ENCODE measurements around the gene SPTBN1.
"Not testable (repeated sequence)": the region's sequence is repeated elsewhere in the genome, so short reads cannot be mapped to it uniquely, and the experiment has no call there.

Gene SPTBN1

GRCh38 chr2:54470266-54470938, 14.3 kb downstream of the SPTBN1 start:
- CTCF ChIA-PET: no interaction called here

GRCh38 chr2:54471221-54471711, 15.1 kb downstream of the SPTBN1 start:
- Mint-ChIP-seq H3K4me1 (no peaks in the 10 kb centered on the region), H3K36me3 (no peaks in the 10 kb centered on the region), H3K4me3 (no peak overlapping the region), H3K27ac (no peak overlapping the region), H3K27me3 (peaks cover 6% of the 10 kb centered on the region), H3K9me3 (no peaks in the 10 kb centered on the region)
- CTCF ChIA-PET: no interaction called here
- DNase-seq: no peak

More at GRCh38 chr2:54470266-54470938, 14.3 kb downstream of the SPTBN1 start:
- DNase-seq: no peak
- Mint-ChIP-seq H3K36me3 (no peaks in the 10 kb centered on the region), H3K4me3 (no peak overlapping the region), H3K27ac (no peak overlapping the region), H3K4me1 (no peaks in the 10 kb centered on the region), H3K9me3 (no peaks in the 10 kb centered on the region), H3K27me3 (peaks cover 6% of the 10 kb centered on the region)

GRCh38 chr2:54473851-54474250, 17.7 kb downstream of the SPTBN1 start:
- no peaks in the 10 kb centered on the region for H3K9me3 Mint-ChIP-seq
- CTCF ChIA-PET: no interaction called here
- no peak for DNase-seq
- H3K36me3 Mint-ChIP-seq: no peaks in the 10 kb centered on the region
- H3K27ac Mint-ChIP-seq: no peak overlapping the region
- no peak overlapping the region for H3K4me3 Mint-ChIP-seq
- H3K27me3 Mint-ChIP-seq: peaks cover 11% of the 10 kb centered on the region
- H3K4me1 Mint-ChIP-seq: peaks cover 5% of the 10 kb centered on the region

GRCh38 chr2:54475285-54475684, 19.2 kb downstream of the SPTBN1 start:
- Mint-ChIP-seq H3K36me3 (no peaks in the 10 kb centered on the region), H3K27ac (no peak overlapping the region), H3K4me1 (peaks cover 5% of the 10 kb centered on the region), H3K9me3 (no peaks in the 10 kb centered on the region), H3K27me3 (peaks cover 4% of the 10 kb centered on the region), H3K4me3 (no peak overlapping the region)
- no peak for DNase-seq
- CTCF ChIA-PET: interaction anchor here (0.5 kb wide), 1 partner anchor 769 kb away, joined by 3 read pairs; no protein-coding TSS in a partner anchor

GRCh38 chr2:54475919-54476318, 19.8 kb downstream of the SPTBN1 start:
- CTCF ChIA-PET: no interaction called here
- H3K4me3 Mint-ChIP-seq: no peak overlapping the region
- no peak for DNase-seq
- H3K27me3 Mint-ChIP-seq: peaks cover 4% of the 10 kb centered on the region
- peaks cover 5% of the 10 kb centered on the region for H3K4me1 Mint-ChIP-seq
- H3K9me3 Mint-ChIP-seq: no peaks in the 10 kb centered on the region
- H3K36me3 Mint-ChIP-seq: no peaks in the 10 kb centered on the region
- H3K27ac Mint-ChIP-seq: no peak overlapping the region

- CTCF ChIA-PET: no interaction called here
- H3K9me3 Mint-ChIP-seq: no peaks in the 10 kb centered on the region
- H3K27me3 Mint-ChIP-seq: peaks cover 8% of the 10 kb centered on the region
- H3K4me1 Mint-ChIP-seq: peaks cover 5% of the 10 kb centered on the region
- no peak overlapping the region for H3K27ac Mint-ChIP-seq
- no peaks in the 10 kb centered on the region for H3K36me3 Mint-ChIP-seq
- H3K4me3 Mint-ChIP-seq: no peak overlapping the region
- DNase-seq: no peak
These were observed 20.7 kb downstream of the SPTBN1 start for GRCh38 chr2:54476852-54477251.

GRCh38 chr2:54477896-54478295, 21.8 kb downstream of the SPTBN1 start:
- H3K4me3 Mint-ChIP-seq: no peak overlapping the region
- no peak for DNase-seq
- no peaks in the 10 kb centered on the region for H3K36me3 Mint-ChIP-seq
- H3K4me1 Mint-ChIP-seq: peaks cover 5% of the 10 kb centered on the region
- CTCF ChIA-PET: no interaction called here
- H3K27ac Mint-ChIP-seq: no peak overlapping the region
- H3K9me3 Mint-ChIP-seq: no peaks in the 10 kb centered on the region
- H3K27me3 Mint-ChIP-seq: peaks cover 8% of the 10 kb centered on the region

GRCh38 chr2:54478899-54479298, 22.8 kb downstream of the SPTBN1 start:
- Mint-ChIP-seq H3K27me3 (peaks cover 8% of the 10 kb centered on the region), H3K9me3 (no peaks in the 10 kb centered on the region), H3K4me1 (peaks cover 5% of the 10 kb centered on the region), H3K36me3 (no peaks in the 10 kb centered on the region), H3K27ac (no peak overlapping the region), H3K4me3 (no peak overlapping the region)
- CTCF ChIA-PET: no interaction called here
- DNase-seq: no peak

- peaks cover 8% of the 10 kb centered on the region for H3K27me3 Mint-ChIP-seq
- no peak overlapping the region for H3K27ac Mint-ChIP-seq
- CTCF ChIA-PET: no interaction called here
- H3K9me3 Mint-ChIP-seq: peaks cover under 1% of the 10 kb centered on the region
- no peak for DNase-seq
- H3K4me3 Mint-ChIP-seq: no peak overlapping the region
- no peaks in the 10 kb centered on the region for H3K36me3 Mint-ChIP-seq
- peaks cover 5% of the 10 kb centered on the region for H3K4me1 Mint-ChIP-seq
These were observed 23.3 kb downstream of the SPTBN1 start for GRCh38 chr2:54479424-54479823.

GRCh38 chr2:54480025-54480424, 23.9 kb downstream of the SPTBN1 start:
- H3K9me3 Mint-ChIP-seq: peaks cover 5% of the 10 kb centered on the region
- no peak for DNase-seq
- no peak overlapping the region for H3K27ac Mint-ChIP-seq
- peaks cover 8% of the 10 kb centered on the region for H3K27me3 Mint-ChIP-seq
- no peaks in the 10 kb centered on the region for H3K36me3 Mint-ChIP-seq
- CTCF ChIA-PET: no interaction called here
- no peak overlapping the region for H3K4me3 Mint-ChIP-seq
- peaks cover 5% of the 10 kb centered on the region for H3K4me1 Mint-ChIP-seq

- Mint-ChIP-seq H3K36me3 (no peaks in the 10 kb centered on the region), H3K27ac (no peak overlapping the region), H3K9me3 (peaks cover 5% of the 10 kb centered on the region), H3K4me1 (peaks cover 5% of the 10 kb centered on the region), H3K27me3 (peaks cover 8% of the 10 kb centered on the region), H3K4me3 (no peak overlapping the region)
- CTCF ChIA-PET: no interaction called here
- no peak for DNase-seq
These were observed 25.6 kb downstream of the SPTBN1 start for GRCh38 chr2:54481686-54482085.

- Mint-ChIP-seq H3K4me3 (no peak overlapping the region), H3K27me3 (peaks cover 8% of the 10 kb centered on the region), H3K36me3 (no peaks in the 10 kb centered on the region), H3K27ac (no peak overlapping the region), H3K4me1 (no peaks in the 10 kb centered on the region), H3K9me3 (peaks cover 5% of the 10 kb centered on the region)
- CTCF ChIA-PET: no interaction called here
- DNase-seq: no peak
These were observed 26.6 kb downstream of the SPTBN1 start for GRCh38 chr2:54482715-54483114.

GRCh38 chr2:54483426-54483825, 27.3 kb downstream of the SPTBN1 start:
- Mint-ChIP-seq H3K9me3 (peaks cover 5% of the 10 kb centered on the region), H3K27me3 (peaks cover 4% of the 10 kb centered on the region), H3K4me1 (no peaks in the 10 kb centered on the region), H3K36me3 (no peaks in the 10 kb centered on the region), H3K4me3 (no peak overlapping the region), H3K27ac (no peak overlapping the region)
- CTCF ChIA-PET: no interaction called here
- DNase-seq: no peak

GRCh38 chr2:54485756-54486155, 29.6 kb downstream of the SPTBN1 start:
- DNase-seq, H3K4me1 Mint-ChIP-seq, CTCF ChIA-PET, H3K4me3 Mint-ChIP-seq, H3K9me3 Mint-ChIP-seq, H3K27me3 Mint-ChIP-seq, H3K27ac Mint-ChIP-seq, H3K36me3 Mint-ChIP-seq: not testable (repeated sequence)

- Mint-ChIP-seq H3K27ac (no peak overlapping the region), H3K4me3 (no peak overlapping the region), H3K4me1 (no peaks in the 10 kb centered on the region), H3K9me3 (peaks cover 5% of the 10 kb centered on the region), H3K27me3 (peaks cover 11% of the 10 kb centered on the region), H3K36me3 (no peaks in the 10 kb centered on the region)
- CTCF ChIA-PET: no interaction called here
- DNase-seq: no peak
These were observed 30.6 kb downstream of the SPTBN1 start for GRCh38 chr2:54486766-54487165.
